CD4-positive, alpha-beta T cell treated with Interleukin-4 for 1 hour (primary cell): ENCODE results near the gene GRIK1.
"Not testable (repeated sequence)": the region's sequence is repeated elsewhere in the genome, so short reads cannot be mapped to it uniquely, and the experiment has no call there.

Experiments
- DNase-seq, 2 donors: peaks; one replicate each; pipeline ENCODE4 v3.0.0-alpha.2; 2020 to 2022

GRIK1 gene

GRCh38 chr21:29638761-29639327 is 301.0 kb downstream of the GRIK1 start:
- no peak for DNase-seq

GRCh38 chr21:29638138-29638537 is 301.7 kb downstream of the GRIK1 start:
- peak in 1 of 2 donors; percentile 14 for DNase-seq

- no peak for DNase-seq
Measured at GRCh38 chr21:29637553-29637952, 302.2 kb downstream of the GRIK1 start.

GRCh38 chr21:29637134-29637533 is 302.7 kb downstream of the GRIK1 start:
- no peak for DNase-seq

- no peak for DNase-seq
Measured at GRCh38 chr21:29634418-29634817, 305.4 kb downstream of the GRIK1 start.

- DNase-seq = no peak
Measured at GRCh38 chr21:29633756-29634155, 306.0 kb downstream of the GRIK1 start.

GRCh38 chr21:29630441-29630840 is 309.4 kb downstream of the GRIK1 start:
- DNase-seq = no peak

- DNase-seq = no peak
Measured at GRCh38 chr21:29627905-29628304, 311.9 kb downstream of the GRIK1 start.

GRCh38 chr21:29626801-29627470 is 312.9 kb downstream of the GRIK1 start:
- no peak for DNase-seq

- DNase-seq = no peak
Measured at GRCh38 chr21:29625990-29626389, 313.8 kb downstream of the GRIK1 start.

- DNase-seq = no peak
Measured at GRCh38 chr21:29624776-29625175, 315.0 kb downstream of the GRIK1 start.

- DNase-seq = no peak
Measured at GRCh38 chr21:29621525-29621924, 318.3 kb downstream of the GRIK1 start.

GRCh38 chr21:29616209-29616751 is 323.5 kb downstream of the GRIK1 start:
- DNase-seq = no peak

GRCh38 chr21:29613877-29614276 is 325.9 kb downstream of the GRIK1 start:
- DNase-seq = no peak

- DNase-seq = no peak
Measured at GRCh38 chr21:29613021-29613420, 326.8 kb downstream of the GRIK1 start.

GRCh38 chr21:29610779-29611360 is 328.9 kb downstream of the GRIK1 start:
- DNase-seq = no peak

- DNase-seq = no peak
Measured at GRCh38 chr21:29606613-29607012, 333.2 kb downstream of the GRIK1 start.

GRCh38 chr21:29605219-29605618 is 334.6 kb downstream of the GRIK1 start:
- DNase-seq = not testable (repeated sequence)

- DNase-seq = no peak
Measured at GRCh38 chr21:29604076-29604475, 335.7 kb downstream of the GRIK1 start.

GRCh38 chr21:29601047-29601446 is 338.7 kb downstream of the GRIK1 start:
- no peak for DNase-seq

- no peak for DNase-seq
Measured at GRCh38 chr21:29586696-29587095, 353.1 kb downstream of the GRIK1 start.

- no peak for DNase-seq
Measured at GRCh38 chr21:29585462-29585861, 354.3 kb downstream of the GRIK1 start.

- no peak for DNase-seq
Measured at GRCh38 chr21:29583424-29583924, 356.3 kb downstream of the GRIK1 start.

GRCh38 chr21:29582855-29583254 is 356.9 kb downstream of the GRIK1 start:
- DNase-seq = no peak
